Neutrophil (primary cell): ENCODE results near the gene CASP8AP2.
"Not testable (repeated sequence)": the region's sequence is repeated elsewhere in the genome, so short reads cannot be mapped to it uniquely, and the experiment has no call there.

Experiments
- H3K27ac ChIP-seq: fragments of 200-600 bp; sonication (generic); 2 replicates; pipeline ENCODE4 v1.5.1; 2016; ENCODE audit warnings: mild to moderate bottlenecking, moderate library complexity
- H3K27me3 ChIP-seq: fragments of 200-600 bp; sonication (generic); 2 replicates; pipeline ENCODE4 v1.6.0; 2016; ENCODE audit warnings: mild to moderate bottlenecking
- H3K36me3 ChIP-seq: fragments of 200-600 bp; sonication (generic); 2 replicates; pipeline ENCODE4 v1.5.1; 2017
- H3K4me1 ChIP-seq, 2 experiments: fragments of 200-600 bp in 1 of 2; sonication (generic) in 1 of 2; 1 replicate in 1 of 2; 2 replicates in 1 of 2; pipeline versions ENCODE4 v1.5.1 to v1.6.1; 2013 to 2016; ENCODE audit warnings: low read depth in 1 of 2, low read length in 1 of 2, mild to moderate bottlenecking in 1 of 2, moderate library complexity in 1 of 2; ENCODE audit not compliant: control insufficient read depth in 1 of 2, insufficient read depth in 1 of 2
- H3K4me3 ChIP-seq, 2 experiments: fragments of 200-600 bp in 1 of 2; sonication (generic) in 1 of 2; 1 replicate in 1 of 2; 2 replicates in 1 of 2; pipeline ENCODE4 v1.5.1; 2013 to 2016; ENCODE audit warnings: low read depth in 1 of 2, low read length in 1 of 2, mild to moderate bottlenecking in 1 of 2, moderate library complexity in 1 of 2
- H3K9me3 ChIP-seq: fragments of 200-600 bp; sonication (generic); 2 replicates; pipeline ENCODE4 v1.5.1; 2016
- TF ChIP-seq, protein P1 (sequence below): fragments of 200-600 bp; sonication (generic); IDR thresholded peaks from 2 replicates; pipeline ENCODE4 v1.5.1; 2016; ENCODE audit warnings: antibody characterized with exemption

CASP8AP2 gene

DNA sequence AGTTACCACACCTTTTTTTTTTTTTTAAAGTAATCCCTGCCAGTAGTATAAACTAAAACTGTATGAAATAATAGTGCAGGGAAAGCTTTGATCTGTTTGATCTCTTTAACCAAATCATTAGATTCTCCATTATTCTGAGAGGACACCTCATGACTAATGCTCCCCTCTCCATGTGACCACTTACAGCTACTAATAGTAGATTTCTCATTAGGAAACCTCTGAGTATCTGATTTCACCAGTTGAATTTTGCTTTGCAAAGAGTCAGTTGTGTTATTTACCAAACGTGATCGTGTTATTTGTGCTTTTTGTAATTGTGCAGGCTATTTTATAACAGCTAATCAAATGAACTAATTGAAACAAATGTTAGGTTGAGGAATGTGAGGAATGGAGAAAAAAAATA lies 12.5 kb downstream of the CASP8AP2 start:
- Histone ChIP-seq H3K27ac (no peak overlapping the region), H3K4me1 (no peaks in the 10 kb centered on the region), H3K4me3 (no peak overlapping the region), H3K27me3 (no peaks in the 10 kb centered on the region), H3K9me3 (no peaks in the 10 kb centered on the region), H3K36me3 (peaks cover 10% of the 10 kb centered on the region)
- TF ChIP-seq, protein P1, sequence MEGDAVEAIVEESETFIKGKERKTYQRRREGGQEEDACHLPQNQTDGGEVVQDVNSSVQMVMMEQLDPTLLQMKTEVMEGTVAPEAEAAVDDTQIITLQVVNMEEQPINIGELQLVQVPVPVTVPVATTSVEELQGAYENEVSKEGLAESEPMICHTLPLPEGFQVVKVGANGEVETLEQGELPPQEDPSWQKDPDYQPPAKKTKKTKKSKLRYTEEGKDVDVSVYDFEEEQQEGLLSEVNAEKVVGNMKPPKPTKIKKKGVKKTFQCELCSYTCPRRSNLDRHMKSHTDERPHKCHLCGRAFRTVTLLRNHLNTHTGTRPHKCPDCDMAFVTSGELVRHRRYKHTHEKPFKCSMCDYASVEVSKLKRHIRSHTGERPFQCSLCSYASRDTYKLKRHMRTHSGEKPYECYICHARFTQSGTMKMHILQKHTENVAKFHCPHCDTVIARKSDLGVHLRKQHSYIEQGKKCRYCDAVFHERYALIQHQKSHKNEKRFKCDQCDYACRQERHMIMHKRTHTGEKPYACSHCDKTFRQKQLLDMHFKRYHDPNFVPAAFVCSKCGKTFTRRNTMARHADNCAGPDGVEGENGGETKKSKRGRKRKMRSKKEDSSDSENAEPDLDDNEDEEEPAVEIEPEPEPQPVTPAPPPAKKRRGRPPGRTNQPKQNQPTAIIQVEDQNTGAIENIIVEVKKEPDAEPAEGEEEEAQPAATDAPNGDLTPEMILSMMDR: no peak

DNA sequence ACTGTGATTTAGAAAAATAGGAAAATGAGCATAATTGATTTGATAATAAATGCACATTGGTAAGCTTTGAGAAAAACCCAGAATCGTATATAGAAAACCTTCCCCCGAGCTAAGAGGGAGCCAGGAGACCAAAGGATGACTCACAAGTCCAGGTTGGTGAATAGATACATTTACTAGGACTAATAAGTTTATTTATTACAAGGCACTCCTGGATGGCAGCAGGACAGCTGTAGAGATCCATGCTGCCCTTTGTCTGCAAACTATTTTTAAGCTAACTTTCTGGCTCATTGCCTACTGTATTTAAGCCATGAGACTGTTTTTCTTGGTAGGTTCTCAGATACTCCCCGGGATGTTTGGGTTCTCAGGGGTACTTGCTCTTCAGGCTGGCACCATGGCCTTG lies 13.4 kb downstream of the CASP8AP2 start:
- Histone ChIP-seq H3K4me1 (no peaks in the 10 kb centered on the region), H3K4me3 (no peak overlapping the region), H3K27me3 (no peaks in the 10 kb centered on the region), H3K9me3 (no peaks in the 10 kb centered on the region), H3K27ac (no peak overlapping the region), H3K36me3 (peaks cover 15% of the 10 kb centered on the region)
- TF ChIP-seq, protein P1: no peak

DNA sequence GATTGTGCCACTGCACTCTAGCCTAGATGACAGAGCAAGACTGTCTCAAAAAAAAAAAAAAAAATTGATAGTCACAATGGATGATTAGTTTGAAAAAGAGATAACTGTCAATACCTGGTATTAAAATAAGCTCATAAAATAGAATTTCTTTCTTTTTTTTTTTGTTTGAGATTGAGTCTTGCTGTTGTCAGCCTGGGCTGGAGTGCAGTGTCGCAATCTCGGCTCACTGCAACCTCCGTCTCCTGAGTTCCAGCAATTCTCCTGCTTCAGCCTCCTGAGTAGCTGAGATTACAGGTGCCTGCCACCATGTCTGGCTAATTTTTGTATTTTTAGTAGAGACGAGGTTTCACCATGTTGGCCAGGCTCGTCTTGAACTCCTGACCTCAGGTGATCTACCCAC lies 17.8 kb downstream of the CASP8AP2 start:
- H3K4me3 ChIP-seq, H3K27ac ChIP-seq, H3K4me1 ChIP-seq, H3K27me3 ChIP-seq, H3K9me3 ChIP-seq: not testable (repeated sequence)
- H3K36me3 ChIP-seq: peaks cover 34% of the 10 kb centered on the region

DNA sequence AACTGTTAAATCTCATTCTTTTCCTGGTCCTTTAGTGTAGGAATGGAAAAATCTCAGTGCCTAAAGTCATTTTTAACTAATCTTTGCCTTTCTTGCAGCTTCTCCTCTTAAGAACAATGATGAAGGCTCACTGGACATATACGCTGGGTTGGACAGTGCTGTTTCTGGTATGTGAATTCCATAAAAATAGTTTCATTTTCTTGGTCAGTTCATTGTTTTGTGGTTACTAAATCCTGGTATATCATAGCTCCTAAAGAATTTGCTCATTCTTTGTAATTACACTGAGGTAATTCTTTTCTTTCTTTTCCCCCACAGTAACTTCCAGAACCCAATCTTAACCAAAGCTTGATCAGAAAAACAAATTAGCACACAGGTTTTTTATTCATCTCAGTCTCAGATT lies 23.4 kb downstream of the CASP8AP2 start:
- no peaks in the 10 kb centered on the region for H3K9me3 ChIP-seq
- no peaks in the 10 kb centered on the region for H3K4me1 ChIP-seq
- peaks cover 76% of the 10 kb centered on the region for H3K36me3 ChIP-seq
- H3K4me3 ChIP-seq: no peak overlapping the region
- no peak overlapping the region for H3K27ac ChIP-seq
- TF ChIP-seq, protein P1: no peak
- no peaks in the 10 kb centered on the region for H3K27me3 ChIP-seq

DNA sequence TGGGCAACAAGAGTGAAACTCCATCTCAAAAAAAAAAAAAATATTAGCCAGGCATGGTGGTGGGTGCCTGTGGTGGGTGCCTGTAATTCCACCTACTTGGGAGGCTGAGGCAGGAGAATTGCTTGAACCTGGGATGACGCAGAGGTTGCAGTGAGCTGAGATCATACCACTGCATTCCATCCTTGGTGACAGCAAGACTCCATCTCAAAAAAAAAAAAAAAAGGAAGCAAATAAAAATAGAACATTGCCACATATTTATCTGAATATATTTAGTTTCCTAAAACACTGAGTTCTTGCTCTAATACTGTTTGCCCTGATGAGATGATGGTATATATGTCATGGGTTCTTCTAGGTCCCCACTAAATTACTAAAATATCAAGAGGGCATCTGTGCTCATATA lies 28.4 kb downstream of the CASP8AP2 start:
- peaks cover 90% of the 10 kb centered on the region for H3K36me3 ChIP-seq
- TF ChIP-seq, protein P1: no peak
- H3K4me3 ChIP-seq: no peak overlapping the region
- no peaks in the 10 kb centered on the region for H3K4me1 ChIP-seq
- no peaks in the 10 kb centered on the region for H3K9me3 ChIP-seq
- H3K27ac ChIP-seq: no peak overlapping the region
- no peaks in the 10 kb centered on the region for H3K27me3 ChIP-seq

DNA sequence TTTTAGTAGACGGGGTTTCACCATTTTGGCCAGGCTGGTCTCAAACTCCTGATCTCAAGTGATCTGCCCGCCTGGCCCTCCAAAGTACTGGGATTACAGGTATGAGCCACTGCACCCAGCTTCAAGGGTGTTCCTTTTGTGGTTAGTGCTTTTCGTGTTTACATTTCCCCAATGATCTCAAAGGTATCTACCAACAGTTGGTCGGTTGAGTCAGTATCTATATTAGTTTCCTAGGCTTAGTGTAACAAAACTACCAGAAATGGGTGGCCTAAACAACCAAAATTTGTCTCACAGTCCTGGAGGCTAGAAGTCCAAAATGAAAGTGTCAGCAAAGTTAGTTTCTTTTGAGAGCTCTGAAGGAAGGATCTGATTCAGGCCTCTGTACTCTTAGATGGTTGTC lies 30.1 kb downstream of the CASP8AP2 start:
- Histone ChIP-seq H3K27ac (no peak overlapping the region), H3K36me3 (peaks cover 73% of the 10 kb centered on the region), H3K9me3 (no peaks in the 10 kb centered on the region), H3K4me3 (no peak overlapping the region), H3K27me3 (no peaks in the 10 kb centered on the region), H3K4me1 (no peaks in the 10 kb centered on the region)
- TF ChIP-seq, protein P1: no peak
